Breast epithelium (tissue), 4 donors: ENCODE results near the gene NFIB. TPM values are rescaled to one million over a fixed set of nuclear protein-coding genes. Genes with fewer than 3 reads are reported as not detected.
A peak's percentile ranks its signal among the peaks of the same experiment; 100 is the strongest.

Experiments used
- DNase-seq, 2 donors: peaks; one replicate each; pipeline ENCODE4 v3.0.0-alpha.2; 2019; ENCODE audit warnings: low spot score in 2 of 2
- H3K27ac ChIP-seq, 2 donors: fragments of 200-600 bp; sonication (generic) in 1 of 2; one replicate each; pipeline ENCODE4 v1.5.1; 2016 to 2019; ENCODE audit warnings: mild to moderate bottlenecking in 1 of 2
- H3K27me3 ChIP-seq, 2 donors: fragments of 200-600 bp; sonication (generic) in 1 of 2; one replicate each; pipeline versions ENCODE4 v1.5.1 to v1.6.0; 2017 to 2019; ENCODE audit warnings: control low read depth in 1 of 2, mild to moderate bottlenecking in 1 of 2
- H3K36me3 ChIP-seq: fragments of 200-600 bp; one replicate; pipeline ENCODE4 v1.5.1; 2019
- H3K4me1 ChIP-seq, 2 donors: fragments of 200-600 bp; sonication (generic); one replicate each; pipeline ENCODE4 v1.5.1; 2016 to 2019; ENCODE audit warnings: control low read depth in 1 of 2
- H3K4me3 ChIP-seq, 3 donors: fragments of 200-600 bp; sonication (generic); 1 replicate in 2 of 3; 2 replicates in 1 of 3; pipeline ENCODE4 v1.5.1; 2016 to 2019; ENCODE audit warnings: mild to moderate bottlenecking in 3 of 3, moderate library complexity in 2 of 3
- H3K9me3 ChIP-seq, 2 donors: fragments of 200-600 bp; sonication (generic) in 1 of 2; one replicate each; pipeline ENCODE4 v1.5.1; 2016 to 2019; ENCODE audit warnings: control low read depth in 1 of 2
- CTCF ChIP-seq, 3 donors: fragments of 450-650 bp; IDR thresholded peaks; one replicate each; pipeline ENCODE4 v1.5.1; 2016 to 2017; ENCODE audit warnings: antibody characterized with exemption in 3 of 3, mild to moderate bottlenecking in 3 of 3, moderate library complexity in 3 of 3
- POLR2A ChIP-seq: fragments of 450-650 bp; IDR thresholded peaks from one replicate; pipeline ENCODE4 v1.6.1; 2016; ENCODE audit warnings: antibody characterized with exemption, mild to moderate bottlenecking, moderate library complexity
- POLR2AphosphoS5 ChIP-seq, 3 donors: sonication (generic); formaldehyde crosslinking; IDR thresholded peaks; one replicate each; pipeline ENCODE4 v1.6.1; 2017; ENCODE audit warnings: antibody characterized with exemption in 3 of 3
- intact Hi-C: fragments of 100-400 bp; cut with DNase I; formaldehyde crosslinking; loops from one replicate; pipeline ENCODE4 v1.15.1; 2023; ENCODE audit warnings: low total_unique reads
- total RNA-seq, 3 donors: library from RNA; depleted of rRNA; stranded (reverse); fragments of >200 nt; gene quantifications; one replicate each; pipeline ENCODE4 v1.1.0, GENCODE V29; 2016

The NFIB gene
- total RNA-seq, 3 donors from 2014 or later, result 95.2 to 237 (median 105) TPM

GRCh38 chr9:14272927-14273528 lies 40.9 kb downstream of the NFIB start:
- Histone ChIP-seq H3K9me3 (no peaks in the 10 kb centered on the region), H3K27me3 (no peaks in the 10 kb centered on the region), H3K4me3 (no peak overlapping the region), H3K27ac (peak overlapping the region; percentile 0 to 20), H3K36me3 (no peaks in the 10 kb centered on the region), H3K4me1 (peaks cover 0 to 26% of the 10 kb centered on the region in 2 donors)
- no peak for TF ChIP-seq POLR2A
- no peak for TF ChIP-seq POLR2AphosphoS5 (IDR thresholded peaks at IDR 0.05)
- no peak for TF ChIP-seq CTCF (IDR thresholded peaks at IDR 0.05)
- no peak for DNase-seq
- intact Hi-C loops, result no loop called here

GRCh38 chr9:14271093-14271673 lies 42.8 kb downstream of the NFIB start:
- Histone ChIP-seq H3K27ac (peak overlapping the region; percentile 60 to 65), H3K36me3 (no peaks in the 10 kb centered on the region), H3K9me3 (no peaks in the 10 kb centered on the region), H3K4me3 (peak overlapping the region in 2 of 3 donors; percentile 2 to 6), H3K27me3 (no peaks in the 10 kb centered on the region), H3K4me1 (peaks cover 0 to 26% of the 10 kb centered on the region in 2 donors)
- no peak for TF ChIP-seq POLR2A
- TF ChIP-seq POLR2AphosphoS5 (IDR thresholded peaks at IDR 0.05), result no peak
- no peak for TF ChIP-seq CTCF (IDR thresholded peaks at IDR 0.05)
- no peak for DNase-seq
- intact Hi-C loops, result no loop called here

GRCh38 chr9:14270358-14271092 lies 43.4 kb downstream of the NFIB start:
- TF ChIP-seq POLR2AphosphoS5 (IDR thresholded peaks at IDR 0.05), result no peak
- TF ChIP-seq POLR2A, result no peak
- TF ChIP-seq CTCF (IDR thresholded peaks at IDR 0.05), result no peak
- no peaks in the 10 kb centered on the region for H3K27me3 ChIP-seq
- peak overlapping the region; percentile 60 to 65 for H3K27ac ChIP-seq
- intact Hi-C loops, result no loop called here
- H3K36me3 ChIP-seq, result no peaks in the 10 kb centered on the region
- peak overlapping the region in 2 of 3 donors; percentile 2 to 6 for H3K4me3 ChIP-seq
- no peak for DNase-seq
- peaks cover 0 to 26% of the 10 kb centered on the region in 2 donors for H3K4me1 ChIP-seq
- no peaks in the 10 kb centered on the region for H3K9me3 ChIP-seq

- intact Hi-C loops, result no loop called here
- Histone ChIP-seq H3K27me3 (no peaks in the 10 kb centered on the region), H3K27ac (no peak overlapping the region), H3K4me1 (peaks cover 0 to 26% of the 10 kb centered on the region in 2 donors), H3K4me3 (no peak overlapping the region), H3K36me3 (no peaks in the 10 kb centered on the region), H3K9me3 (no peaks in the 10 kb centered on the region)
- TF ChIP-seq POLR2A, result no peak
- no peak for TF ChIP-seq POLR2AphosphoS5 (IDR thresholded peaks at IDR 0.05)
- no peak for TF ChIP-seq CTCF (IDR thresholded peaks at IDR 0.05)
- DNase-seq, result no peak
Observed at GRCh38 chr9:14269916-14270315, 44.0 kb downstream of the NFIB start.
